Measurements from ENCODE around the gene SHTN1.

DNA sequence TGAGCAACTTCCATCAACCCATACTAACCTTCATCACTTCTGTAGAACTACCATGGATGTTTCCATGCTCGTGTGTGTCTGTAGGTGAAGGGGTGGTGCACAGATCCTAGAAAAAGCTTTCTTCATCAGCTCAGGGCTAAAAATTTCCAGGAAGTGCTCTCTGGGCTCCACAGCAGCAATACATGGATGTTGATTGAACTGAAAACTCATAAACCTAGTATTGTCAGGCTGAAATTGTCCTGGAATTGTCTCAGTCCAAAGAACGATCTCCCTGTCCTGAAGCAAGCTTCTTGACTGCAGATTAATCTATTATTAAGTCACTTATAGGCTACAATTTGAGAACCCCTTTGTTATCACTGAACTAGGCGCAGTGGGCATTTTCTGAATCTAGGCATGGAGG, 115.9 kb downstream of the SHTN1 start:
- TF ChIP-seq POLR2A (IDR thresholded peaks at IDR 0.05) (no peak), CTCF (IDR thresholded peaks at IDR 0.05) (no peak)
